AG20443 (cell line): Measurements from ENCODE around the gene GJC1.
"Not testable (repeated sequence)": the region's sequence is repeated elsewhere in the genome, so short reads cannot be mapped to it uniquely, and the experiment has no call there.

Experiments used
- DNase-seq: peaks from one replicate; pipeline ENCODE4 v3.0.0; 2012; ENCODE audit warnings: low spot score, mixed read lengths

The GJC1 gene

DNA sequence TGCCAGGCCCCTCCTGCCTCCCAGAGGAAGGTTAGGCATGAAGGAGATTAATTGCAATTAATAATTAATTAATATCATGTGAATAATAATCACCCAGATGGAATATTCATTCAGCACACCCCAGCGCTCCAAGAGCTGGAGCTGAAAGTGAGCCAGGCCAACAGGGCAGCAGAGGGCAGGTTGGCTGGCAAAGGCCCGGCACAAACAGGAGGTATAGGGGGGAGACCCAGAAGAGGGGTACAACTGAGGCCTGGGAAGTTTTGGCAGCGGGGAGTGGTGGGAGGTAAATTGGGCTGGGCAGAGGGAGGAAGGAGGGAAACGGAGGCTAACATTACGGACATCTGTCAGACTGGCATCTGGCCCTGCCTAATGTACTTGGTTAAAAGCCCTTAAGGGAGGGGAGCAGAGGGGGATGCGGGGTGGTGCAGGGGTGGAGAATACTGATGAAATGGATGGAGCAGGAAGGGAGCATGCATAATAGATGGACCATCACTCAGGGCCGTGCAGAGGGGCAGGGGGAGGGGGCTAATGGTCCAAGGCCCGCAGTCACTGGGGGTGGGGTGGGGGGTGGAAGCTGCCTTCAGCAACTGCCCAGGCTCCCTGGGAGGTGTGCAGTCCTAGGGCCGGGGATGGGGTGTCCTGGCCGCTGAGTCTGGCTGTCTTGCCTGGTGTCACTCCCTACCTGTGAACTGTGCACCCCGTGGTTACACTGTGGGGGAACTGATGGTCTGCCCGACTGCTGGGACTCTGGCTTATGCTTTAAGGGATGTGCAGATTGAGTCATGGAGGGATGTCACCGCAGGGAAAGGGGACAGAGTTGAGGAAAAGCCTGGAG lies 69.4 kb downstream of the GJC1 start:
- no peak for DNase-seq

DNA sequence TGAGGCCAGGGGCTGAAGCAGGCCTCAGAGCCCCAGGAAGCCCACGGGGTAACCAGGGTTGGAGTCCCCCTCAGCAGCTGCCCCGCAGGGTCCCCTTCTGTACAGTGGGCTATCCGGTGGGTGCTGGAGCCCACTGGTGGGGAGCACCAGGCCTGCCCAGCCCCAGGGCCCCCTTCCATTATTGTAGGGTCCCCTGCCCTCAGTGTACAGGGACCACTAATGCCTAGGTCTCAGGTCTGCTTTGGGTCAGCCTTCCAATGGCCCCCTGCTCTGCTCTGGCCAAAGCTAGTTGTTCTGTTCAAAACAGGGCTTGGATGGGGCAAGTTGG lies 70.2 kb downstream of the GJC1 start:
- DNase-seq, result no peak

DNA sequence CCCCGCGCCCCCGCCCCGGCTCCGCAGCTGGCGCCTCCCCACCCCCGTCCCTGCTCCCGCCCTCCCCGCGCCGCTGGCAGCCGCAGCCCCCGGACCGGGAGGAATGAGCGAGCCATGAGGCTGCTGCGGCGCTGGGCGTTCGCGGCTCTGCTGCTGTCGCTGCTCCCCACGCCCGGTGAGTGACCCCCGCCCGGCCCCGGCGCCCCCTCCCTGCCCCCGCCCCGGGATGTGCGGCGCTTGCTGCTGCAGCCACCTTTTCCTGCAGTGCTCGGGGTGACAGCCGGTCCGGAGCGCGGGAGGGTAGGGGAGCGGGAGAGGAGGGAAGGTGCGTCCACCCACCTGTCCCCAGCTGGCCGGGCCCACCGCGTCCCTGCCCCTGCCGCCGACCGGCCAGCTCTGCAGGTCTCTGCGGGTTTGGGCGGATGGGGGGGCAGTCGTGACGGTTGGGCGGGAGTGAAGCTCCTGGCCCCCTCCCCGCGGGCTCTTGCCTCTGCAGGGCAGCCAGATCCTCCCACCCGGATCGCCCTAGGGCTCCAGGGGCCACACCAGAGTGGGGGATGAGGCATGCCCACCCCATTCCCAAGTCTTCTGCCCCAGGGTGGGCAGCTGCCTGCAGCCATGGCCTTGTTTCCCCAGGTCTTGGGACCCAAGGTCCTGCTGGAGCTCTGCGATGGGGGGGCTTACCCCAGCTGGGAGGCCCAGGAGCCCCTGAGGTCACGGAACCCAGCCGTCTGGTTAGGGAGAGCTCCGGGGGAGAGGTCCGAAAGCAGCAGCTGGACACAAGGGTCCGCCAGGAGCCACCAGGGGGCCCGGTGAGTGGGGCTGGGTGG lies 70.8 kb downstream of the GJC1 start:
- no peak for DNase-seq

- DNase-seq, result peak; percentile 85
Measured at GRCh38 chr17:44758414-44759085, 71.5 kb downstream of the GJC1 start, which contains the start of gene ADAM11. TSS of gene ADAM11 (plus strand) at chr17:44758988. CDS start at chr17:44759200, 212 bp downstream.

DNA sequence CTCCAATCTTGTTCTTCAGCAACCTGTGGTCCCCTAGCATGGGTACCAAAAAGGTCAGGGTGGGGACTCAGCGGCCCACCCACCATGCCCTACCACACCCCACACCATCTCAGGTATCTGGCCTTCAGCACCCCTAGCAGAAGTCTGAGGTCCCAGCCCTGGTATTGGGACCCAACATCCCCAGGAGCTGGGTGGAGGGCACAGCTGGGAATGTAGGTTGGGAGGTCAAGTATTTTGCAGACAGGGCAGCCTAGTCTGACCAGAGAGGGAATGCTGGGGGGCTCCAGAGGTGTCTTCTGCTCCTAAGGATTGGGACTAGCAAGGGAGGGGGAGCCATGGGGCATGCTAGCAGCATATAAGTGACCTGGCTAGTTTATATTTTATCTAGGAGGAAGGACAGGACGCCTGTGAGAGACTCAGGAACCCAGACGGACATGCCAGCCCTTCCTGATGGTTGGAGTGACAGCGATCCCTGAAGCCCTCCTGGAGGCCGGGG lies 72.1 kb downstream of the GJC1 start:
- DNase-seq, result no peak

- no peak for DNase-seq
Measured at GRCh38 chr17:44757045-44757917, 72.8 kb downstream of the GJC1 start.

DNA sequence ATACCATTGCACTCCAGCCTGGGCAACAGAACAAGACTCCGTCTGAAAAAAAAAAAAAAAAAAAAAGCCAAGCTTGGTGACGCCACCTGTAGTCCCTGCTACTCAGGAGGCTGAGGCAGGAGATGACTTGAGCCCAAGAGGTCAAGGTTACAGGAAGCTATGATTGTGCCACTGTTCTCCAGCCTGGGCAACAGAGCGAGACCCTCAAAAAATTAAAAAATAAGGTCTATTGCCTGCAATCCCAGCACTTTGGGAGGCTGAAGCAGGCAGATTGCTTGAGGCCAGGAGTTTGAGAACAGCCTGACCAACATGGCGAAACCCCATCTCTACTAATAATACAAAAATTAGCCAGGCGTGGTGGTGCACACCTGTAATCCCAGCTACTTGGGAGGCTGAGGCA lies 74.9 kb downstream of the GJC1 start:
- not testable (repeated sequence) for DNase-seq

DNA sequence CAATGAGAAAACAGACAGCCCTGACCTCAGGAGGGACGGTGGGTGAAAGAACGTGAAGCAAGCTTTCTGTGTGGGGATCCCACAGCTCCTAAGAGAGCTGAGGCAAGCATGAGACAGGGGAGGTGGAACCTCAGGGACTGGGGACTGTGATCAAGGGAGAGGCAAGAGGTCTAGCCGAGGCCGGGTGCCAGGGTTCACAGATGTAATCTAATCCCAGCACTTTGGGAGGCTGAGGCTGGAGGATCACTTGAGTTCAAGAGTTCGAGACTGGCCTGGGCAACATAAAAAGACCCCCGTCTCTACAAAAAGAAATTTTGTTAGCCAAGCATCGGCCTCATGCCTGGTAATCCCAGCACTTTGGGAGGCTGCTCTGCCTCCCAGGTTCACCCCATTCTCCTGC lies 75.8 kb downstream of the GJC1 start:
- DNase-seq, result no peak

- DNase-seq, result no peak
Measured at GRCh38 chr17:44752953-44753861, 76.9 kb downstream of the GJC1 start.

DNA sequence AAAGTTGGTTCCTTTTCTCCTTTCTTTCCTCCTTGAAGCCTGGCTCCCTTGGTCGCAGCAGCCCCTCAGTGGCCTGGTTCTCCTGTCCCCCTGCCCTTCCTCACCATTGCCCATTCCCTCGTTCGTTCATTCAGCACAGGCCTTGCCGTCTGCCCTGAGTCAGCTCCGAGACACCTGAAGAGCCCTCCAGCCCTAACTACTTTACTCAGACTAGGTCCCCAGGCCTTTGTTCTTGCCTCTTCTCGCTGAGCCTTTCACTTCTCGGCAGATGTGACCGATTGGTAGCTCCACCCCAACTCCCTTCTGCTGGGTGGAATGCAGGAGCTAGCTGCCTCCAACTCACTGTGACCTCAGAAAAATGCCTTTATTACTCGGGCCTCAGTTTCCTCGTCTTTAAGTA lies 78.3 kb downstream of the GJC1 start:
- no peak for DNase-seq

DNA sequence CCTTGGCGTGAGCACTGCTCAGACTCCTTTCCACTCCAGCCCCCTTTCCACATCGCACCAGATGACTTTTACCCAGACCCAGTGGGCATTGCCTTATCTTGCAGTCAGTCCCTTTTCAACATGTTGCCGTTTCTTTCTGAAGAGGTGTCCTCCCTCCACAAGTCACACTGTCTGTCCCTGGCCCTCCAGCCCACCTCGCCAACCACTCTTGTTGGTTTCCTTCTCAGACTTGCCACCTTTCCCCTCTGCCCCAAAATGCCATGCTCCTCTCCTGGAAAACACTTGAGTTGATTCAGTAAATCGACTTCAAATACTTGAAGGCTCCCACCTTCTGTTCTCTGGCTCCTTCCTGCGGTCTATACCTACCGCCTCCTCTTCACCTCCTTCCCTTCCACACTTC lies 78.8 kb downstream of the GJC1 start:
- no peak for DNase-seq

GRCh38 chr17:44749980-44750318 lies 80.1 kb downstream of the GJC1 start:
- no peak for DNase-seq

- no peak for DNase-seq
Measured at GRCh38 chr17:44749076-44749979, 80.8 kb downstream of the GJC1 start.
